ENCODE results near the gene SLC2A13. TPM values are rescaled to one million over a fixed set of nuclear protein-coding genes. Genes with fewer than 3 reads are reported as not detected.

The SLC2A13 gene
- polyA plus RNA-seq, 1 donor (not counting 4 experiments of a cell fraction or from before 2014, with no cell fraction given), result 1.1 TPM

DNA sequence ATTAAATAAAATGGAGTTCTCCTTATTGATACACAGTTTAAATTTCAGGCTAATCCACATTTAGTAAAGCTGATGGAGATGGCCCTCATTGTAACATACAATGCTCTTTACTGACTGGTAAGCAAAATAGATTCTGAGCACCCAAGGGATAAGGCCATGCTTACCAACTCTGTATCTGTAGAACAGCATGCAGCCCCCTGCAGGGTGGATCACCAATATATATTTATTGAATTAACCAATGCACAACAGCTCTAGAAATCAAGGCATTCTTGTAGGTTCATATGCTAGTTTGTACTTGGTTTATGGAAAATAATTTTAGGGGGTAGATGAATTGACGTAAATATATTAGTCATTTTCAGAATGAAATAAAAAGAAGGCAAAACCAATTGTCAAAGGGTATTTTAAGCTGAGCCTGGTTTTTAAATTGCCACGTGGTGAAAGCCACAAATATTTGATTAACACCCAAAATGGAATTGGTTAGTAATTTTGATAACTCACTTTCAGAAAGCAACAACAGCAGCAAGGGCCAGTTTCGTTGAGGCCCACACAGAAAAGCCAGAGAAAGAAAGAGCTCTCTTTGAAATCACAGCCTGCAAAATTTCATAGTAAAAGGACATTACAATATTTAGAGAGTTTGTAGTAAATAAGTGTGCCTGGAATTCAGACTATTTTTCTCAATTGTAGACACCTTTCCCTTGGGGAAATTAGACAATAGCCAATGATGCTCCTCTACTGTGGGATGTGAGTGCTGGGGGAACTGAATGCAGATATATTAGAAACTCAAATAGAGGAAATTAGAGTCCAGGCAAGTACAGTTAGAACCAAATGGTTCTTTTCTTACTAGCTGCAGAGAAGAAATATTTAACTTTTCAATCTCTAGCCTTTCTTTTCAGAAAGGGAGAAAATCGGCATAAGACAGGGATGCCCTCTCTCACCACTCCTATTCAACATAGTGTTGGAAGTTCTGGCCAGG lies 270.1 kb downstream of the SLC2A13 start:
- DNase-seq (ENCODE audit: low read depth, low spot score), result no peak
- Histone ChIP-seq H3K36me3 (ENCODE audit: control insufficient read depth in 2 of 2, extremely low read depth in 1 of 2, insufficient read depth in 2 of 2, low read length in 2 of 2) (no peaks in the 10 kb centered on the region), H3K4me1 (ENCODE audit: control insufficient read depth, extremely low read depth, insufficient read depth, low read length) (no peaks in the 10 kb centered on the region), H3K27me3 (ENCODE audit: control insufficient read depth, extremely low read depth, insufficient read depth, low read length) (no peaks in the 10 kb centered on the region), H3K4me3 (ENCODE audit: control insufficient read depth in 2 of 3, extremely low read depth in 1 of 3, insufficient read depth in 2 of 3, low read depth in 1 of 3, low read length in 3 of 3) (no peak overlapping the region), H2AFZ (ENCODE audit: control insufficient read depth, low read length) (no peak overlapping the region), H3K9ac (ENCODE audit: control insufficient read depth, extremely low read depth, insufficient read depth, low read length) (no peak overlapping the region), H3K27ac (ENCODE audit: control insufficient read depth, insufficient read depth, low read length) (no peak overlapping the region), H3K79me2 (ENCODE audit: control insufficient read depth, insufficient read depth, low read length) (no peaks in the 10 kb centered on the region), H3K9me3 (ENCODE audit: control insufficient read depth, low read depth, low read length) (no peaks in the 10 kb centered on the region), H4K20me1 (ENCODE audit: control insufficient read depth, extremely low read depth, insufficient read depth, low read length) (no peaks in the 10 kb centered on the region), H3K9me1 (ENCODE audit: control insufficient read depth, extremely low read depth, insufficient read depth, low read length) (no peaks in the 10 kb centered on the region), H3K4me2 (ENCODE audit: control insufficient read depth, extremely low read depth, insufficient read depth, low read depth, low read length) (no peak overlapping the region)
- no peak for FAIRE-seq
- TF ChIP-seq, protein P1, sequence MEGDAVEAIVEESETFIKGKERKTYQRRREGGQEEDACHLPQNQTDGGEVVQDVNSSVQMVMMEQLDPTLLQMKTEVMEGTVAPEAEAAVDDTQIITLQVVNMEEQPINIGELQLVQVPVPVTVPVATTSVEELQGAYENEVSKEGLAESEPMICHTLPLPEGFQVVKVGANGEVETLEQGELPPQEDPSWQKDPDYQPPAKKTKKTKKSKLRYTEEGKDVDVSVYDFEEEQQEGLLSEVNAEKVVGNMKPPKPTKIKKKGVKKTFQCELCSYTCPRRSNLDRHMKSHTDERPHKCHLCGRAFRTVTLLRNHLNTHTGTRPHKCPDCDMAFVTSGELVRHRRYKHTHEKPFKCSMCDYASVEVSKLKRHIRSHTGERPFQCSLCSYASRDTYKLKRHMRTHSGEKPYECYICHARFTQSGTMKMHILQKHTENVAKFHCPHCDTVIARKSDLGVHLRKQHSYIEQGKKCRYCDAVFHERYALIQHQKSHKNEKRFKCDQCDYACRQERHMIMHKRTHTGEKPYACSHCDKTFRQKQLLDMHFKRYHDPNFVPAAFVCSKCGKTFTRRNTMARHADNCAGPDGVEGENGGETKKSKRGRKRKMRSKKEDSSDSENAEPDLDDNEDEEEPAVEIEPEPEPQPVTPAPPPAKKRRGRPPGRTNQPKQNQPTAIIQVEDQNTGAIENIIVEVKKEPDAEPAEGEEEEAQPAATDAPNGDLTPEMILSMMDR (optimal IDR thresholded peaks at IDR 0.05 in 1 of 3, IDR thresholded peaks at IDR 0.05 in 1 of 3, conservative IDR thresholded peaks at IDR 0.05 in 1 of 3; ENCODE audit: extremely low read depth in 1 of 3, insufficient read depth in 2 of 3, low read length in 3 of 3), result no peak
- TF ChIP-seq EZH2 (IDR thresholded peaks at IDR 0.05; ENCODE audit: low read length), result no peak
- dilution Hi-C loops (cut with MboI; ENCODE audit: extremely low pct_ligation_motif_present, low sequenced_read_pairs), result no loop called here

- no peaks in the 10 kb centered on the region for H3K79me2 ChIP-seq (ENCODE audit: control insufficient read depth, insufficient read depth, low read length)
- no peaks in the 10 kb centered on the region for H3K9me3 ChIP-seq (ENCODE audit: control insufficient read depth, low read depth, low read length)
- H3K4me3 ChIP-seq (ENCODE audit: control insufficient read depth in 2 of 3, extremely low read depth in 1 of 3, insufficient read depth in 2 of 3, low read depth in 1 of 3, low read length in 3 of 3), result no peak overlapping the region
- no peaks in the 10 kb centered on the region for H3K36me3 ChIP-seq (ENCODE audit: control insufficient read depth in 2 of 2, extremely low read depth in 1 of 2, insufficient read depth in 2 of 2, low read length in 2 of 2)
- no peak overlapping the region for H3K27ac ChIP-seq (ENCODE audit: control insufficient read depth, insufficient read depth, low read length)
- no peaks in the 10 kb centered on the region for H3K4me1 ChIP-seq (ENCODE audit: control insufficient read depth, extremely low read depth, insufficient read depth, low read length)
- DNase-seq (ENCODE audit: low read depth, low spot score) (no peak), FAIRE-seq (no peak)
- H2AFZ ChIP-seq (ENCODE audit: control insufficient read depth, low read length), result no peak overlapping the region
- H4K20me1 ChIP-seq (ENCODE audit: control insufficient read depth, extremely low read depth, insufficient read depth, low read length), result no peaks in the 10 kb centered on the region
- TF ChIP-seq, protein P1 (optimal IDR thresholded peaks at IDR 0.05 in 1 of 3, IDR thresholded peaks at IDR 0.05 in 1 of 3, conservative IDR thresholded peaks at IDR 0.05 in 1 of 3; ENCODE audit: extremely low read depth in 1 of 3, insufficient read depth in 2 of 3, low read length in 3 of 3), result no peak
- no peak for TF ChIP-seq EZH2 (IDR thresholded peaks at IDR 0.05; ENCODE audit: low read length)
- H3K9me1 ChIP-seq (ENCODE audit: control insufficient read depth, extremely low read depth, insufficient read depth, low read length), result no peaks in the 10 kb centered on the region
- no peak overlapping the region for H3K9ac ChIP-seq (ENCODE audit: control insufficient read depth, extremely low read depth, insufficient read depth, low read length)
- H3K4me2 ChIP-seq (ENCODE audit: control insufficient read depth, extremely low read depth, insufficient read depth, low read depth, low read length), result no peak overlapping the region
- no peaks in the 10 kb centered on the region for H3K27me3 ChIP-seq (ENCODE audit: control insufficient read depth, extremely low read depth, insufficient read depth, low read length)
- dilution Hi-C loops (cut with MboI; ENCODE audit: extremely low pct_ligation_motif_present, low sequenced_read_pairs), result no loop called here
Measured at GRCh38 chr12:39831587-39832315, 274.1 kb downstream of the SLC2A13 start.

All from keratinocyte (primary cell).